Hypothalamus (tissue), 51 donors: ENCODE results near the gene FAM3D.
A peak's percentile ranks its signal among the peaks of the same experiment; 100 is the strongest.
"Not testable (repeated sequence)": the region's sequence is repeated elsewhere in the genome, so short reads cannot be mapped to it uniquely, and the experiment has no call there.

Experiments
- DNase-seq, 51 donors: peaks; one replicate each; lab custom pipeline; 2025; lab: John Stamatoyannopoulos, UW

Gene FAM3D

GRCh38 chr3:58685641-58686040, 19.1 kb upstream of the FAM3D start:
- DNase-seq, result no peak

- no peak for DNase-seq
These were observed 16.9 kb upstream of the FAM3D start for GRCh38 chr3:58683466-58683865.

- no peak for DNase-seq
These were observed 16.5 kb upstream of the FAM3D start for GRCh38 chr3:58683001-58683458.

- DNase-seq, result no peak
These were observed 15.3 kb upstream of the FAM3D start for GRCh38 chr3:58681863-58682262.

- DNase-seq, result no peak
These were observed 14.4 kb upstream of the FAM3D start for GRCh38 chr3:58680879-58681525.

- DNase-seq, result no peak
These were observed 13.5 kb upstream of the FAM3D start for GRCh38 chr3:58679974-58680666.

- no peak for DNase-seq
These were observed 12.9 kb upstream of the FAM3D start for GRCh38 chr3:58679446-58679845.

- not testable (repeated sequence) for DNase-seq
These were observed 11.8 kb upstream of the FAM3D start for GRCh38 chr3:58678177-58678970.

- DNase-seq, result no peak
These were observed 6.3 kb upstream of the FAM3D start for GRCh38 chr3:58672880-58673279.

GRCh38 chr3:58672451-58672850, 5.9 kb upstream of the FAM3D start:
- DNase-seq, result no peak

GRCh38 chr3:58670506-58671135, 4.0 kb upstream of the FAM3D start:
- no peak for DNase-seq

- DNase-seq, result no peak
These were observed 1.7 kb upstream of the FAM3D start for GRCh38 chr3:58668247-58668646.

- DNase-seq, result no peak
These were observed 1.1 kb upstream of the FAM3D start for GRCh38 chr3:58667704-58668103.

- no peak for DNase-seq
These were observed 655 bp upstream of the FAM3D start for GRCh38 chr3:58667229-58667628.

GRCh38 chr3:58665405-58665804, 1.2 kb downstream of the FAM3D start:
- no peak for DNase-seq

GRCh38 chr3:58664611-58665010, 2.0 kb downstream of the FAM3D start:
- DNase-seq, result no peak

GRCh38 chr3:58661836-58662420, 4.6 kb downstream of the FAM3D start:
- no peak for DNase-seq

- DNase-seq, result no peak
These were observed 5.6 kb downstream of the FAM3D start for GRCh38 chr3:58660998-58661397.

- peak in 1 of 51 donors; percentile 3 for DNase-seq
These were observed 7.4 kb downstream of the FAM3D start for GRCh38 chr3:58659051-58659675.

GRCh38 chr3:58658508-58658907, 8.1 kb downstream of the FAM3D start:
- DNase-seq, result no peak
